ENCODE data around the gene SERPINB1. TPM values are rescaled to one million over a fixed set of nuclear protein-coding genes. Genes with fewer than 3 reads are reported as not detected.
A peak's percentile ranks its signal among the peaks of the same experiment; 100 is the strongest.

SERPINB1 gene
- total RNA-seq, 1 donor from 2014 or later: 43.8 TPM

DNA sequence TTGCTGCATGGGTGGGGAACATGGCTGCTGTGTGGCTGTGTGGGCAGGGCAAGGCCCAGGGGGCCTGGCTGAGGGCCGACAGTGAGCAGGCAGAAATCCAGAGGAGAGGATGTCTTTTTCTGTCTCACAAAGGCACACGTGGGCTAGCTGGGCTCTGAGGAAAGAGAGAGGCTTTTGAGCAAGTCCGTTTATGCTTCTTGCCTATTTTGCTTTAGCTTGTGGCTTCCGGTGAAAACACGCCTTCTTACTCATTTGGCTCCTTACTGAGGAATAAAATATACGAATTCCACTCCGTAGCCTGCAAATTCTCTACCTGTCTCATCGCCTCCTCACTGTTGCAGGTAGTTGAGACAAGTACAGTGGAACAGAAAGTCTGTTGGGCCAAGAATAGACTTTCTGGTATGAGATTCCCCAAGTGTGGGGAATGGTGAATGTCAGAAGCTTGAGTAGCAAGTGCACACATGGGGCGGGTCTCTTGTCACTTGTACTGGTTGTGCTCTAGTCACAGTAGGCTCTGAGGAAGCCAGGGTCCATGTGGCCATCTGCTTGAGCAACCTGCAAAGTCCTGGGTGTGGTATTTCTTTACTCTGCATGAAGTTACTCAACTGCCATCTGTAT, 48.0 kb downstream of the SERPINB1 start:
- no peak for DNase-seq (ENCODE audit: low spot score)

DNA sequence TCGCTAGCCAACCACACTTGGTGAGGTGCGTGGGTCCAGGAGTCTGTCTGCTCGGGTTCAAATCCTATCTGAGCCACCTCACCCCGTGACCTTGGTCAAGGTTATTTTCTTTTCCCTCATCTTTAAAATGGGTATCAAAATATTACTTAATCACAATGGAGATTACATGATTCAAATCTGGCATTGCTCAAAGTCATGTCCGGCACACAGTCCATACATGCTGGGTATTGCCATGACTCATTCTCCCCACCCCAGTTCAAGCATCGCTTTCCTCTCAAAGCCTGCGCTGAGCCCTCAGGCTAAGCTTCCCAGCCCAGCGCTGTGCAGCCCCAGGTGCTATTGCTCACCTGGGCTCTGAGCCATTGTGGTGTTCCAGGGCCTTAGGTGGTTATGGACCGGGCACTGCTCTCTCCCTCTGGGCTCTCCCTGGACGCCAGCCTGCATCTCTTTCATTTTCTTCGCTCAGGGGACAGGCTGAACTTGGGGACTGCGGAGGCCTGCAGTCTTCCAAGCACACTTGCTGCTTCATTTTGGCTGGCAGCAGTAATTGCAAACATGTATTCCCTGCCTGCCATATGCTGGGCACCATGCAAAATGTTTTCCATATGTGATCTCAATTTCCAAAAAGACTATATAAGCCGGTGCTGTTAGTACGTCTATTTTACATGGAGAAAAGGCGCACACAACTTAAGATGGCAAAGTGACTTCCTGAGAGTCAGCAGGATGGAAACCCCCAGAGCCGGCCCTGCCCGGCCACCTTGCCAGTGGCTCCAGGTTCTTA, 49.1 kb downstream of the SERPINB1 start:
- DNase-seq (ENCODE audit: low spot score): no peak

DNA sequence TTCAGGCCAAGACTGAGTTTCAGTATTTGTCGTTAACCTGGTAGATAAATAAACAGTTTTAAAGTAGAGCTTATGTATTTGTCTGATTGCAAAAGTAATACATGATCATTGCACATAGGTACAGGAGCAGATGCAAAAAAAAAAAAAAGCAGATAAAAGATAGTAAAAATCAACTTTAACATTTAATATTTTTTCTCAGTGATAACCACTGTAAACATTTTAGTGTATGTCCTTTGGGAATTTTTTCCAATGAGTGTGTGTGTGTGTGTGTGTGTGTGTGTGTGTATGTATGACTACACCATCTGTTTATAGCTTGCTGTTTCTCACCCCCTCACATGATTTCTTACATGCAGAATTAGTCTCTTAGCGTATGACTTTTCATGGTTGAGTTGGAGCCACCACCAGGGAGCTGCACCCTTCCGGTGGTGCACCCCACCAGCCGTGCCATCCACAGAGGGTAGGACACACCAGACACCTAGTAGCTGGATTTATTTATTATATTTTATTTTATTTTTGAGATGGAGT, 50.2 kb downstream of the SERPINB1 start:
- DNase-seq (ENCODE audit: low spot score): no peak

DNA sequence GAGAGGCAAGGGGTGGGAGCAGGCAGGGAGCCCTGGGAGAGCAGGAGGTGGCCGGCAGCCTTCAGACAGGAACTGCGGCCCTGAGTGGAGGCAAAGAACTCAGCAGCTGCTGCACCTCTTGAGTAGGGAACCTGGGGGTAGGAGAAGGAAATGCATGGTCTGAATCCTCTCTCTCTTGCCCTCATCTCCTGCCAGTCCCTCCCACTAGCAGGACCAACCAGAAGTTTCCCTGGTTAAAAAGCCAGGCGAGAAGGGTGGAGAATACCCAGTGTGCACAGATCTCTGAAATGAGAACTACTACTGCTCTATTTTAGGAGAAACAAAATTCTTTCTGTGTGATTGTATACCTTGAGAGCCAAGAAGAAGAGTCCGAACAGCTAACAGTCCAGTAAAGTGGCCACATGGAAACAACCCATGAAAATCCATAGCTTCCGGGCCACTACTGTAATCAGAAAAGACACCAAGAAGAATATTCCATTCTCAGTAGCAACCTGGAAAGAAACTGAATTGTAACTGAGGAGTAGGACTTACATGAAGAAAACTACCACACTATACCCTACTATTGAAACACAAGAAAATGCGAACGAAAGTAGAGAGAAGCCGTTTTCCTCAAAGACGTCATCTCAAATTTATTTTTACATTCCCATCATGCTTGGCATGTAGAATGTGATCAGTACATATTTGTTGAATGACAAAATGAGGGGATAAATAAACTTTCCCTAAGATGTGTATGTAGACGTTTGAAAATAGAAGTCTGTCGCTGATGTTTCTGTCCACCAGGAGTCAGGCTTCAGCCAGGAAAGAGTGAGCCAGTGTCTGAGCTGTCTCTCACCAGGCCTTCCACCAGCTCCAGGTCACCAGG, 50.8 kb downstream of the SERPINB1 start:
- peak; percentile 72 for DNase-seq (ENCODE audit: low spot score)

DNA sequence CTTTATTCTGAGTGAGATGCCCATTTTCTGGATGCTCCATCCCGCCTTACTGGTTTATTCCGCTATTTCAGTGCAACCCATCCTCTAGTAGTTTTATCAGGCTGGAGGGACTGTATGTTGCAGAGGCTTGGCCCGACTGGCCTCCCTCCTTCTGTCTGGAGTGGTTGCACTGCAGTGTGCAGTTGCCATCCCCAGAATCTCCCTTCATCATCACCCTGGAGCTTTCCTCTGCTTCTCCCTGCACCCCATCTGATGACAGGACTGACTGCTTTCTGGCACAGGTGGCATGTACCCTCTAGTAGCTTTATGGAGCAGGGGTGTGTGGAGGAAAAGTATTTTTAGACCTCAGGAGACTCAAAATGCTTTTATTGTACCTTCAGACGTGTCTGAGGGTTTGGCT, 55.4 kb downstream of the SERPINB1 start:
- no peak for DNase-seq (ENCODE audit: low spot score)

DNA sequence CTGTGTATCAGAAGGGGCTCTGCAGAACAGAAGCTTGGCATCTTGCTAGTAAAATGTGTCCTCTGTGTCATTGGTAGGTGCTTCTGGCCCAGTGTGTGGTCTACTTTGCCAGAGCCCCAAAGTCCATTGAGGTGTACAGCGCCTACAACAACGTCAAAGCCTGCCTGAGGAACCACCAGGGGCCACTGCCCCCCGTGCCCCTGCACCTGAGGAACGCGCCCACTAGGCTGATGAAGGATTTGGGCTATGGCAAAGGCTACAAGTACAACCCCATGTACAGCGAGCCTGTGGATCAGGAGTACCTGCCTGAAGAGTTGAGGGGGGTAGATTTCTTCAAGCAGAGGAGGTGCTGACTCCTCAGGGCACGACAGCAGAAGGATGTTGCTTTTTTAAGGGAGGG, 56.7 kb downstream of the SERPINB1 start:
- DNase-seq (ENCODE audit: low spot score): no peak

DNA sequence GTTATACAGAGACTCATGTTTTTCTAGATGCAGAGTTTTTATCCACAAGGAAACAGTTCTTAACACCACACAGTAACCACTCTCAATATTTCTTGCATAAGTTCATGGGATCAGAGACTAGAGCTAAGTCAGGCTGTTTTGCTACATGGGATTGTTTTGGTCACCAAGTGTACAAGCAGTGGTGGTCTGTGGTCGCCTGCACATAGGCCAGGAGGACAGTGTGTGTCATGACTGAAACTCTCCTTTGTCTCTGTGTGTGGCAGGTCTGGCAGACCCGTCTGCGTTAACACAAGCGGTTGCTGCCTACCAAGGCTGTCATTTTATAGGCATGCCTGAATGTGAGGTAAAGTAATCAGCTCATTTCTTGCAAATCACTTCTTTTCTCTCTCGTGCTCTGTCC, 57.6 kb downstream of the SERPINB1 start:
- DNase-seq (ENCODE audit: low spot score): no peak

DNA sequence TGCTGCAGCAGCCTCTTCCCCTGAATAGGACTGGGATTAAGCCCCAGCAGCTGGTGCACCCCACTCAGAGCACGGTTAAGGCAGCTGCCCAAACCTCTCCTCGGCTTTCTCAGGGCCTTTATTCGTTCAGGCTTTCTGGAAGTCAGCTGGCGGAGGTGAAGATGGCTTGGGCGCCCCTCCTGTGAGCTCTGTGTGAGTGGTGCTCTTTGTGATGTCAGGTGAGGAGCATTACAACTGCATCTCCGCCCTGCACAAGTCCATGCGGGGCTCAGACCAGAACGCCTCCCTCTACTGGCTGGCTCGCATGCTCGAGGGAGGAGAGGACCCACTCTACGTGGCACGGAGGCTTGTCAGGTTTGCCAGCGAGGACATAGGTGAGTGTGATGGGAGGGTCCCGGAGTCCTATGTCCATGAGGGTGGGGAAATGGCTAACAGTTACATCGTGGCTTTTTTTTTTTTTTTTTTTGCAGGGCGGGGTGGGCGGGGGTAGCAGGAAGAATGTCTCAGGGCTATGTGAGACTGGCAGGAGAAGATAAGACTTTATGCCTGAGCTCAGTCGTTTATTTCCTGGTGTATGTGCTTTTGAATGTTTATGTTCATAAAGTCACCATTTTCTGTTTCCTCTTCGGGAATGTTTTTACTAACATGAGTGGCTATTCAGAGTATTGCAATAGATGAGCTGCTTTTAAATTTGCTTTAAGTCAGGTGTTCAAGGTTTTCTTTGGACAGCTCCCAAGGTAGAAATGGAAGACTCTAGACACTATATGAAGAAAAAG, 58.3 kb downstream of the SERPINB1 start:
- no peak for DNase-seq (ENCODE audit: low spot score)

DNA sequence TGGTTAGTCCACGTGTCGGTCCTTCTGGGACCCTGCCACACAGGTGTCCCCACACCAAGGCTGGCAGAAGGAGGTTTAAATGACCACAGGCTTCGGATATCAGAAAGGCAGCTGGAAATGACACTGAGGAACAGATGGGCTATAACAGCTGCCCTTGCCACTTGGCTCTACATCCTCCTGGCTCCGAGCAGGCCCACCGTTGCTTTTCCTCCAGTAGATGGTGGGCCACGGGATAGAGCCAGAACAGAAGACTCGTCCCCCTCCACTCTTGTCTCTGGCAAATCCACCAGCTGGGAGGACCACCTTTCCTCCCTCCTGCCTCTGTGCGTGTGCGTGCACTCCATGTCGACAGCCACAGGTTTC, 58.9 kb downstream of the SERPINB1 start:
- DNase-seq (ENCODE audit: low spot score): no peak

DNA sequence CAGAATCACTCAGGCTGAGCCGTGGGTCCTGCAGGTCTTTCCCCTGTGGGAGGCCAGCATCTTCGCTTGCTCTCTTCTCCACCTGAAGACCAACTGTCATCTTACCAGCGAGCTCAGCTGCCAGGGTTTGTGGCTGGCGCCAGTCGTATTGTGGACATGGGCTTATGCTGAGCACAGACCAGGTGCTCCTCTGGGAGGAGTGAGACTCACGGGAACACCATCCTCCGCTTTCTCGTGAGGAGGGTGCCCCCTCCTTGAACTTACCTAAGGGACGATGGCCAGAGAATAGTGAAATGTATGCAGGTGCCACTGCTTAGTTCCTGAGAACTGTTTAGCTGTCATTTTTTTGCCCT, 59.3 kb downstream of the SERPINB1 start:
- DNase-seq (ENCODE audit: low spot score): no peak

Other genes starting within 250 kb of the SERPINB1 start
- gene MYLK4, start 90.9 kb downstream of the SERPINB1 start, total RNA-seq: 1.3 TPM
- 33.5 TPM for gene WRNIP1, start 76.5 kb downstream of the SERPINB1 start, total RNA-seq
- 6.7 TPM for gene SERPINB9, start 61.4 kb upstream of the SERPINB1 start, total RNA-seq
- gene SERPINB6, start 129.7 kb upstream of the SERPINB1 start, total RNA-seq: 121 TPM
- 27.0 TPM for gene NQO2, start 158.0 kb upstream of the SERPINB1 start, total RNA-seq
- 28.4 TPM for gene RIPK1, start 226.6 kb upstream of the SERPINB1 start, total RNA-seq